ENCODE results near the gene MAP1LC3B.

MAP1LC3B gene

GRCh38 chr16:87353613-87354012 is 38.5 kb upstream of the MAP1LC3B start:
- TF ChIP-seq REST (IDR thresholded peaks at IDR 0.05; ENCODE audit: low read depth) (no peak), USF1 (IDR thresholded peaks at IDR 0.05) (no peak), TCF12 (IDR thresholded peaks at IDR 0.05; ENCODE audit: low read depth) (no peak)

GRCh38 chr16:87356491-87356853 is 35.7 kb upstream of the MAP1LC3B start:
- TF ChIP-seq EGR1 (IDR thresholded peaks at IDR 0.05) = no peak
- TF ChIP-seq RAD21 (IDR thresholded peaks at IDR 0.05; ENCODE audit: low read depth) = no peak
- no peak for TF ChIP-seq TEAD4 (IDR thresholded peaks at IDR 0.05)
- TF ChIP-seq REST (IDR thresholded peaks at IDR 0.05; ENCODE audit: low read depth) = no peak
- no peak for TF ChIP-seq TAF1 (IDR thresholded peaks at IDR 0.05; ENCODE audit: low read depth)
- TF ChIP-seq CEBPB (IDR thresholded peaks at IDR 0.05) = no peak
- TF ChIP-seq YY1 (IDR thresholded peaks at IDR 0.05; ENCODE audit: low read depth) = no peak
- no peak for TF ChIP-seq ZBTB7A (IDR thresholded peaks at IDR 0.05; ENCODE audit: low read depth)
- TF ChIP-seq EP300 (IDR thresholded peaks at IDR 0.05; ENCODE audit: borderline replicate concordance) = no peak
- no peak for TF ChIP-seq CREB1 (IDR thresholded peaks at IDR 0.05; ENCODE audit: low read depth)
- TF ChIP-seq NFIC (IDR thresholded peaks at IDR 0.05) = no peak
- no peak for TF ChIP-seq FOXM1 (IDR thresholded peaks at IDR 0.05; ENCODE audit: borderline replicate concordance, low read depth)
- TF ChIP-seq TCF12 (IDR thresholded peaks at IDR 0.05; ENCODE audit: low read depth) = no peak
- no peak for TF ChIP-seq MAX (IDR thresholded peaks at IDR 0.05)
- TF ChIP-seq USF1 (IDR thresholded peaks at IDR 0.05) = no peak

GRCh38 chr16:87358250-87358649 is 33.9 kb upstream of the MAP1LC3B start:
- no peak for TF ChIP-seq TCF12 (IDR thresholded peaks at IDR 0.05; ENCODE audit: low read depth)
- TF ChIP-seq ZBTB7A (IDR thresholded peaks at IDR 0.05; ENCODE audit: low read depth) = no peak
- no peak for TF ChIP-seq YY1 (IDR thresholded peaks at IDR 0.05; ENCODE audit: low read depth)
- no peak for TF ChIP-seq FOXM1 (IDR thresholded peaks at IDR 0.05; ENCODE audit: borderline replicate concordance, low read depth)
- TF ChIP-seq RAD21 (IDR thresholded peaks at IDR 0.05; ENCODE audit: low read depth) = no peak
- no peak for TF ChIP-seq EP300 (IDR thresholded peaks at IDR 0.05; ENCODE audit: borderline replicate concordance)
- TF ChIP-seq MAX (IDR thresholded peaks at IDR 0.05) = no peak
- no peak for TF ChIP-seq TAF1 (IDR thresholded peaks at IDR 0.05; ENCODE audit: low read depth)
- TF ChIP-seq NFIC (IDR thresholded peaks at IDR 0.05) = no peak
- no peak for TF ChIP-seq USF1 (IDR thresholded peaks at IDR 0.05)
- TF ChIP-seq TEAD4 (IDR thresholded peaks at IDR 0.05) = no peak

GRCh38 chr16:87358696-87359095 is 33.4 kb upstream of the MAP1LC3B start:
- TF ChIP-seq TCF12 (IDR thresholded peaks at IDR 0.05; ENCODE audit: low read depth) = no peak
- no peak for TF ChIP-seq REST (IDR thresholded peaks at IDR 0.05; ENCODE audit: low read depth)
- TF ChIP-seq TAF1 (IDR thresholded peaks at IDR 0.05; ENCODE audit: low read depth) = no peak
- no peak for TF ChIP-seq CEBPB (IDR thresholded peaks at IDR 0.05)
- no peak for TF ChIP-seq NFIC (IDR thresholded peaks at IDR 0.05)
- TF ChIP-seq YY1 (IDR thresholded peaks at IDR 0.05; ENCODE audit: low read depth) = no peak
- TF ChIP-seq TEAD4 (IDR thresholded peaks at IDR 0.05) = no peak
- no peak for TF ChIP-seq EGR1 (IDR thresholded peaks at IDR 0.05)
- no peak for TF ChIP-seq CREB1 (IDR thresholded peaks at IDR 0.05; ENCODE audit: low read depth)
- no peak for TF ChIP-seq EP300 (IDR thresholded peaks at IDR 0.05; ENCODE audit: borderline replicate concordance)
- no peak for TF ChIP-seq USF1 (IDR thresholded peaks at IDR 0.05)
- TF ChIP-seq RAD21 (IDR thresholded peaks at IDR 0.05; ENCODE audit: low read depth) = no peak
- TF ChIP-seq MAX (IDR thresholded peaks at IDR 0.05) = no peak
- no peak for TF ChIP-seq ZBTB7A (IDR thresholded peaks at IDR 0.05; ENCODE audit: low read depth)
- TF ChIP-seq FOXM1 (IDR thresholded peaks at IDR 0.05; ENCODE audit: borderline replicate concordance, low read depth) = no peak

All from Ishikawa (cell line).